Measurements from ENCODE around the gene DUSP22. TPM values are rescaled to one million over a fixed set of nuclear protein-coding genes. Genes with fewer than 3 reads are reported as not detected.

The DUSP22 gene
- total RNA-seq, 1 donor, result 17.0 TPM

GRCh38 chr6:301929-302705 is 9.8 kb downstream of the DUSP22 start:
- DNase-seq (ENCODE audit: low read depth), result no peak
- no peak for TF ChIP-seq CTCF (IDR thresholded peaks at IDR 0.05; ENCODE audit: insufficient read depth, low read length)
- no peak overlapping the region for H3K4me3 ChIP-seq (ENCODE audit: low read depth, low read length)

- H3K4me3 ChIP-seq (ENCODE audit: low read depth, low read length), result no peak overlapping the region
- TF ChIP-seq CTCF (IDR thresholded peaks at IDR 0.05; ENCODE audit: insufficient read depth, low read length), result no peak
- DNase-seq (ENCODE audit: low read depth), result no peak
These were observed 10.5 kb downstream of the DUSP22 start for GRCh38 chr6:302760-303159.

GRCh38 chr6:303263-303662 is 11.0 kb downstream of the DUSP22 start:
- no peak for DNase-seq (ENCODE audit: low read depth)
- TF ChIP-seq CTCF (IDR thresholded peaks at IDR 0.05; ENCODE audit: insufficient read depth, low read length), result no peak
- H3K4me3 ChIP-seq (ENCODE audit: low read depth, low read length), result no peak overlapping the region

- no peak for DNase-seq (ENCODE audit: low read depth)
- TF ChIP-seq CTCF (IDR thresholded peaks at IDR 0.05; ENCODE audit: insufficient read depth, low read length), result no peak
These were observed 11.8 kb downstream of the DUSP22 start for GRCh38 chr6:303948-304558.

GRCh38 chr6:304833-305370 is 12.6 kb downstream of the DUSP22 start:
- no peak for DNase-seq (ENCODE audit: low read depth)
- H3K4me3 ChIP-seq (ENCODE audit: low read depth, low read length), result no peak overlapping the region
- TF ChIP-seq CTCF (IDR thresholded peaks at IDR 0.05; ENCODE audit: insufficient read depth, low read length), result no peak

More at GRCh38 chr6:303948-304558, 11.8 kb downstream of the DUSP22 start:
- no peak overlapping the region for H3K4me3 ChIP-seq (ENCODE audit: low read depth, low read length)

GRCh38 chr6:305371-306206 is 13.3 kb downstream of the DUSP22 start:
- DNase-seq (ENCODE audit: low read depth), result no peak
- no peak overlapping the region for H3K4me3 ChIP-seq (ENCODE audit: low read depth, low read length)
- TF ChIP-seq CTCF (IDR thresholded peaks at IDR 0.05; ENCODE audit: insufficient read depth, low read length), result no peak

Measured in fibroblast of the aortic adventitia (primary cell).